Activated CD8-positive, alpha-beta T cell treated with anti-CD3 and anti-CD28 coated beads for 36 hours (primary cell): ENCODE data around the gene TRIOBP. TPM values are rescaled to one million over a fixed set of nuclear protein-coding genes. Genes with fewer than 3 reads are reported as not detected.
A peak's percentile ranks its signal among the peaks of the same experiment; 100 is the strongest.

ENCODE experiments used
- ATAC-seq: fragments of 200-7000 bp; cut with Tn5 transposase; one replicate; pipeline ENCODE4 v1.10.0; 2021; ENCODE audit warnings: mild to moderate bottlenecking, moderate library complexity
- CTCF ChIA-PET: fragments of 350-600 bp; sonication (Branson Sonifier 250); formaldehyde crosslinking; loops from one replicate; lab custom pipeline; 2021; ENCODE audit warnings: antibody characterized with exemption; lab: Charles Lee
- POLR2A ChIA-PET: fragments of 350-600 bp; sonication (Branson Sonifier 250); formaldehyde crosslinking; loops from one replicate; lab custom pipeline; 2021; ENCODE audit warnings: antibody characterized with exemption; lab: Charles Lee
- DNase-seq: peaks from one replicate; pipeline ENCODE4 v3.0.0-alpha.2; 2020
- H3K27ac Mint-ChIP-seq: one replicate; pipeline ENCODE4 v1.8.0; 2021; ENCODE audit warnings: mild to moderate bottlenecking, mixed read lengths
- H3K27me3 Mint-ChIP-seq: one replicate; pipeline ENCODE4 v1.8.0; 2021; ENCODE audit warnings: mixed read lengths
- H3K36me3 Mint-ChIP-seq: one replicate; pipeline ENCODE4 v1.8.0; 2021; ENCODE audit warnings: low read depth, mixed read lengths
- H3K4me1 Mint-ChIP-seq: one replicate; pipeline ENCODE4 v1.8.0; 2021; ENCODE audit warnings: low read depth, mixed read lengths
- H3K4me3 Mint-ChIP-seq: one replicate; pipeline ENCODE4 v1.8.0; 2021; ENCODE audit warnings: mild to moderate bottlenecking, moderate library complexity, mixed read lengths
- H3K9me3 Mint-ChIP-seq: one replicate; pipeline ENCODE4 v1.8.0; 2021; ENCODE audit warnings: mixed read lengths
- CTCF ChIP-seq: fragments of 200-600 bp; IDR thresholded peaks from one replicate; pipeline ENCODE4 v1.8.0; 2022; ENCODE audit warnings: antibody characterized with exemption, mild to moderate bottlenecking
- intact Hi-C: fragments of 100-400 bp; cut with micrococcal nuclease; formaldehyde crosslinking; loops from one replicate; pipeline ENCODE4 v1.10.0; 2022
- total RNA-seq, 2 experiments: library from RNA; stranded (reverse); gene quantifications; one replicate each; pipeline ENCODE4 v1.2.3, GENCODE V29; 2021

Gene TRIOBP
- total RNA-seq, 2 experiments from 2014 or later = 17.8 to 20.7 TPM

GRCh38 chr22:37658133-37659065 lies 38.4 kb upstream of the TRIOBP start, which contains the start of gene PDXP:
PDXP (plus strand) TSS chr22:37658723; CDS start chr22:37658783, 60 bp downstream.
- DNase-seq (peak; percentile 98), ATAC-seq (peak; percentile 97)
- H3K27me3 Mint-ChIP-seq = no peaks in the 10 kb centered on the region
- ChIA-PET CTCF (interaction anchor here (0.6 to 68.1 kb wide), 10 partner anchors 11 to 205 kb away, joined by 3 to 1770 read pairs (median 4); partner anchors contain the start of genes GGA1, LGALS1, NOL12 and SH3BP1), POLR2A (interaction anchor here (0.8 to 3.7 kb wide), 15 partner anchors 9 to 186 kb away, joined by 3 to 51 read pairs (median 5); partner anchors contain the start of genes ANKRD54, LGALS1, NOL12 and SH3BP1)
- H3K9me3 Mint-ChIP-seq = no peaks in the 10 kb centered on the region
- intact Hi-C loops = loop anchor here (2.0 kb wide), 1 partner anchor 14 kb away; no protein-coding TSS in a partner anchor
- peaks cover 17% of the 10 kb centered on the region for H3K36me3 Mint-ChIP-seq
- H3K27ac Mint-ChIP-seq = peak within 1 kb of the TSS; percentile 95
- peak within 1 kb of the TSS; percentile 89 for H3K4me3 Mint-ChIP-seq
- H3K4me1 Mint-ChIP-seq = peaks cover 39% of the 10 kb centered on the region
- TF ChIP-seq CTCF = no peak

- Mint-ChIP-seq H3K27me3 (no peaks in the 10 kb centered on the region), H3K27ac (peak overlapping the region; percentile 59), H3K36me3 (peaks cover 12% of the 10 kb centered on the region), H3K9me3 (no peaks in the 10 kb centered on the region), H3K4me3 (peak overlapping the region; percentile 89), H3K4me1 (peaks cover 39% of the 10 kb centered on the region)
- DNase-seq = peak; percentile 37
- no peak for TF ChIP-seq CTCF
- ChIA-PET POLR2A (interaction anchor here (0.8 to 3.7 kb wide), 12 partner anchors 8 to 185 kb away, joined by 3 to 51 read pairs (median 5); partner anchors contain the start of genes ANKRD54, LGALS1, NOL12 and SH3BP1), CTCF (interaction anchor here (1.0 to 68.1 kb wide), 7 partner anchors 15 to 204 kb away, joined by 4 to 1770 read pairs (median 6); partner anchors contain the start of genes GGA1, LGALS1, NOL12 and SH3BP1)
- intact Hi-C loops = loop anchor here (2.0 kb wide), 1 partner anchor 14 kb away; no protein-coding TSS in a partner anchor
- no peak for ATAC-seq
Measured at GRCh38 chr22:37659066-37659896, 37.6 kb upstream of the TRIOBP start.

GRCh38 chr22:37659897-37660708 lies 36.7 kb upstream of the TRIOBP start:
- POLR2A ChIA-PET = interaction anchor here (0.9 to 3.7 kb wide), 6 partner anchors 11 to 35 kb away, joined by 3 to 51 read pairs (median 6); partner anchors contain the start of genes LGALS1 and SH3BP1
- H3K4me3 Mint-ChIP-seq = peak overlapping the region; percentile 89
- no peak for DNase-seq
- no peak overlapping the region for H3K27ac Mint-ChIP-seq
- peaks cover 39% of the 10 kb centered on the region for H3K4me1 Mint-ChIP-seq
- peaks cover 13% of the 10 kb centered on the region for H3K36me3 Mint-ChIP-seq
- no peak for TF ChIP-seq CTCF
- no peaks in the 10 kb centered on the region for H3K27me3 Mint-ChIP-seq
- H3K9me3 Mint-ChIP-seq = no peaks in the 10 kb centered on the region
- intact Hi-C loops = loop anchor here (2.0 kb wide), 1 partner anchor 13 kb away; no protein-coding TSS in a partner anchor
- no peak for ATAC-seq
- CTCF ChIA-PET = interaction anchor here (0.8 to 68.1 kb wide), 5 partner anchors 11 to 203 kb away, joined by 3 to 1770 read pairs (median 17); partner anchors contain the start of genes GGA1, LGALS1 and SH3BP1

GRCh38 chr22:37660709-37661045 lies 36.2 kb upstream of the TRIOBP start:
- Mint-ChIP-seq H3K4me1 (peaks cover 39% of the 10 kb centered on the region), H3K9me3 (no peaks in the 10 kb centered on the region), H3K27ac (no peak overlapping the region), H3K36me3 (peaks cover 16% of the 10 kb centered on the region), H3K4me3 (peak overlapping the region; percentile 89), H3K27me3 (no peaks in the 10 kb centered on the region)
- intact Hi-C loops = no loop called here
- no peak for TF ChIP-seq CTCF
- ChIA-PET POLR2A (interaction anchor here (1.5 to 2.5 kb wide), 4 partner anchors 10 to 26 kb away, joined by 5 to 12 read pairs (median 7); no protein-coding TSS in a partner anchor), CTCF (interaction anchor here (0.8 to 68.1 kb wide), 5 partner anchors 10 to 35 kb away, joined by 3 to 1770 read pairs (median 17); partner anchors contain the start of genes GGA1, LGALS1, SH3BP1 and TRIOBP)
- ATAC-seq (no peak), DNase-seq (no peak)
